Stimulated activated CD8-positive, alpha-beta memory T cell treated with anti-CD3 and anti-CD28 coated beads, Interleukin-15, amount 100 ng/mL, for 4 hours (primary cell): Measurements from ENCODE around the gene PLA2G2A.
"Not testable (repeated sequence)": the region's sequence is repeated elsewhere in the genome, so short reads cannot be mapped to it uniquely, and the experiment has no call there.

ENCODE experiments used
- DNase-seq, 2 donors: peaks; one replicate each; pipeline ENCODE4 v3.0.0-alpha.2; 2020; ENCODE audit warnings: low read depth in 2 of 2

PLA2G2A gene

GRCh38 chr1:19927130-19927421, 52.3 kb downstream of the PLA2G2A start:
- DNase-seq, result not testable (repeated sequence)

GRCh38 chr1:19926296-19927129, 52.9 kb downstream of the PLA2G2A start:
- DNase-seq, result no peak
